Measurements from ENCODE around the gene CACNA1C. TPM values are rescaled to one million over a fixed set of nuclear protein-coding genes. Genes with fewer than 3 reads are reported as not detected.

Gene CACNA1C
- total RNA-seq, 1 experiment from 2014 or later, result not detected

GRCh38 chr12:2485681-2486080, 432.9 kb downstream of the CACNA1C start:
- no peaks in the 10 kb centered on the region for H3K9me3 ChIP-seq (ENCODE audit: insufficient read depth, low read depth)
- no peaks in the 10 kb centered on the region for H4K20me1 ChIP-seq (ENCODE audit: insufficient read depth)
- no peaks in the 10 kb centered on the region for H3F3A ChIP-seq (ENCODE audit: insufficient read depth, low read depth)
- DNase-seq, result no peak
- no TSS peak for BruUV-seq (replicated peaks)
- H2AFZ ChIP-seq, result no peak overlapping the region
- H3K4me2 ChIP-seq, result no peak overlapping the region
- no peak overlapping the region for H3K27ac ChIP-seq
- TF ChIP-seq CTCF (conservative IDR thresholded peaks at IDR 0.05), result no peak
- TF ChIP-seq EZH2 (IDR thresholded peaks at IDR 0.05; ENCODE audit: low read depth), result no peak
- no peak overlapping the region for H3K4me3 ChIP-seq
- H3K9me2 ChIP-seq (ENCODE audit: insufficient read depth), result no peaks in the 10 kb centered on the region
- H3K4me1 ChIP-seq (replicated peaks; ENCODE audit: insufficient read depth), result no peaks in the 10 kb centered on the region
- intact Hi-C loops (cut with micrococcal nuclease; ENCODE audit: unreplicated experiment), result no loop called here
- CTCF ChIA-PET, result no interaction called here
- POLR2A ChIA-PET (ENCODE audit: unreplicated experiment), result no interaction called here
- no peaks in the 10 kb centered on the region for H3K79me2 ChIP-seq (ENCODE audit: low read depth)
- H3K27me3 ChIP-seq (ENCODE audit: insufficient read depth, low read depth), result peaks cover 100% of the 10 kb centered on the region
- H3K36me3 ChIP-seq (ENCODE audit: low read depth), result no peaks in the 10 kb centered on the region

GRCh38 chr12:2486796-2487195, 434.0 kb downstream of the CACNA1C start:
- Histone ChIP-seq H4K20me1 (ENCODE audit: insufficient read depth) (no peaks in the 10 kb centered on the region), H3K9me2 (ENCODE audit: insufficient read depth) (no peaks in the 10 kb centered on the region), H3K79me2 (ENCODE audit: low read depth) (no peaks in the 10 kb centered on the region), H3F3A (ENCODE audit: insufficient read depth, low read depth) (no peaks in the 10 kb centered on the region), H3K4me3 (no peak overlapping the region), H2AFZ (no peak overlapping the region), H3K27me3 (ENCODE audit: insufficient read depth, low read depth) (peaks cover 100% of the 10 kb centered on the region), H3K9me3 (ENCODE audit: insufficient read depth, low read depth) (no peaks in the 10 kb centered on the region), H3K4me1 (replicated peaks; ENCODE audit: insufficient read depth) (no peaks in the 10 kb centered on the region), H3K27ac (no peak overlapping the region), H3K36me3 (ENCODE audit: low read depth) (no peaks in the 10 kb centered on the region), H3K4me2 (no peak overlapping the region)
- BruUV-seq (replicated peaks), result no TSS peak
- TF ChIP-seq EZH2 (IDR thresholded peaks at IDR 0.05; ENCODE audit: low read depth) (no peak), CTCF (conservative IDR thresholded peaks at IDR 0.05) (no peak)
- ChIA-PET POLR2A (ENCODE audit: unreplicated experiment) (no interaction called here), CTCF (no interaction called here)
- DNase-seq, result no peak
- intact Hi-C loops (cut with micrococcal nuclease; ENCODE audit: unreplicated experiment), result no loop called here

- Histone ChIP-seq H3K4me1 (replicated peaks; ENCODE audit: insufficient read depth) (no peaks in the 10 kb centered on the region), H3F3A (ENCODE audit: insufficient read depth, low read depth) (no peaks in the 10 kb centered on the region), H2AFZ (no peak overlapping the region), H3K27me3 (ENCODE audit: insufficient read depth, low read depth) (peaks cover 100% of the 10 kb centered on the region), H3K4me2 (no peak overlapping the region), H3K36me3 (ENCODE audit: low read depth) (no peaks in the 10 kb centered on the region), H3K4me3 (no peak overlapping the region), H3K9me2 (ENCODE audit: insufficient read depth) (no peaks in the 10 kb centered on the region), H3K79me2 (ENCODE audit: low read depth) (no peaks in the 10 kb centered on the region), H3K27ac (no peak overlapping the region), H4K20me1 (ENCODE audit: insufficient read depth) (no peaks in the 10 kb centered on the region), H3K9me3 (ENCODE audit: insufficient read depth, low read depth) (no peaks in the 10 kb centered on the region)
- TF ChIP-seq CTCF (conservative IDR thresholded peaks at IDR 0.05) (no peak), EZH2 (IDR thresholded peaks at IDR 0.05; ENCODE audit: low read depth) (no peak)
- intact Hi-C loops (cut with micrococcal nuclease; ENCODE audit: unreplicated experiment), result no loop called here
- BruUV-seq (replicated peaks), result no TSS peak
- DNase-seq, result no peak
- POLR2A ChIA-PET (ENCODE audit: unreplicated experiment), result no interaction called here
- CTCF ChIA-PET, result no interaction called here
These were observed 434.5 kb downstream of the CACNA1C start for GRCh38 chr12:2487278-2487677.

Measured in PC-9 (cell line).